ENCODE results near the gene CDKAL1.

- TF ChIP-seq EP300 (IDR thresholded peaks at IDR 0.05; ENCODE audit: borderline replicate concordance) = no peak
- no peak for TF ChIP-seq TEAD4 (IDR thresholded peaks at IDR 0.05)
- no peak for TF ChIP-seq EGR1 (IDR thresholded peaks at IDR 0.05)
Measured at GRCh38 chr6:20976391-20976918, 442.2 kb downstream of the CDKAL1 start.
